A673 (cell line): ENCODE measurements around the gene KRT33B. TPM values are rescaled to one million over a fixed set of nuclear protein-coding genes. Genes with fewer than 3 reads are reported as not detected.

ENCODE experiments used
- BruUV-seq: library from RNA; stranded (reverse); fragments of 400-500 nt; replicated peaks from 2 replicates; lab custom pipeline; 2021; lab: Mats Ljungman, UMichigan
- CTCF ChIA-PET: fragments of 300-600 bp; sonication (Branson Sonifier 250); formaldehyde crosslinking; loops from one replicate; lab custom pipeline; 2022; ENCODE audit warnings: antibody characterized with exemption; lab: Charles Lee
- POLR2A ChIA-PET: fragments of 300-600 bp; sonication (Branson Sonifier 250); formaldehyde crosslinking; loops from one replicate; lab custom pipeline; 2022; ENCODE audit warnings: antibody characterized with exemption; ENCODE audit not compliant: low non-redundant PET; lab: Charles Lee
- DNase-seq: peaks from one replicate; pipeline ENCODE4 v3.0.0-alpha.2; 2015; ENCODE audit warnings: low spot score
- H3K27ac ChIP-seq: fragments of 200-600 bp; sonication (generic); 2 replicates; pipeline ENCODE4 v1.5.1; 2016; ENCODE audit warnings: mixed run types, low read depth, mild to moderate bottlenecking, mixed read lengths, antibody characterized with exemption, low read length; ENCODE audit not compliant: poor library complexity, severe bottlenecking
- H3K27me3 ChIP-seq: fragments of 200-600 bp; sonication (generic); replicated peaks from 2 replicates; pipeline ENCODE4 v1.6.1; 2017; ENCODE audit warnings: mixed run types, low read depth, mild to moderate bottlenecking, mixed read lengths, antibody characterized with exemption, low read length; ENCODE audit not compliant: insufficient read depth, poor library complexity
- H3K36me3 ChIP-seq: fragments of 200-600 bp; sonication (generic); 2 replicates; pipeline ENCODE4 v1.6.1; 2016; ENCODE audit warnings: mixed run types, mild to moderate bottlenecking, mixed read lengths, antibody characterized with exemption, low read length; ENCODE audit not compliant: insufficient read depth, poor library complexity, severe bottlenecking
- H3K4me1 ChIP-seq: fragments of 200-600 bp; sonication (generic); 2 replicates; pipeline ENCODE4 v1.6.1; 2017; ENCODE audit warnings: mixed run types, mild to moderate bottlenecking, mixed read lengths, antibody characterized with exemption, low read length; ENCODE audit not compliant: insufficient read depth, poor library complexity, severe bottlenecking
- H3K4me3 ChIP-seq: fragments of 200-600 bp; sonication (generic); 2 replicates; pipeline ENCODE4 v1.5.1; 2016; ENCODE audit warnings: low read depth, mixed run types, mild to moderate bottlenecking, mixed read lengths, low read length; ENCODE audit not compliant: poor library complexity, severe bottlenecking
- H3K9me3 ChIP-seq: fragments of 200-600 bp; sonication (generic); 2 replicates; pipeline ENCODE4 v1.6.1; 2016; ENCODE audit warnings: mixed run types, low read depth, mild to moderate bottlenecking, mixed read lengths, antibody characterized with exemption, low read length; ENCODE audit not compliant: poor library complexity, severe bottlenecking
- EZH2 ChIP-seq: fragments of 200-600 bp; sonication (generic); IDR thresholded peaks from 2 replicates; pipeline ENCODE4 v1.6.1; 2017; ENCODE audit warnings: borderline replicate concordance, low read depth, mild to moderate bottlenecking, mixed read lengths, antibody characterized with exemption, low read length; ENCODE audit not compliant: poor library complexity, severe bottlenecking
- intact Hi-C: fragments of 100-400 bp; cut with micrococcal nuclease; formaldehyde crosslinking; loops from one replicate; pipeline ENCODE4 v1.10.0; 2022; ENCODE audit not compliant: unreplicated experiment
- total RNA-seq: library from RNA; stranded (reverse); gene quantifications from 2 replicates; pipeline ENCODE4 v1.2.3, GENCODE V29; 2021
- TF ChIP-seq, protein P1 (sequence below): fragments of 300-800, 200-600 bp; sonication (generic); conservative IDR thresholded peaks from 2 replicates; pipeline ENCODE4 v1.5.1; 2017; ENCODE audit warnings: low read depth, mild to moderate bottlenecking, antibody characterized with exemption, low read length, moderate library complexity, mixed read lengths

KRT33B gene
- total RNA-seq, 1 experiment from 2014 or later = not detected

- Histone ChIP-seq H3K4me3 (no peak overlapping the region), H3K27ac (no peak overlapping the region), H3K9me3 (no peaks in the 10 kb centered on the region), H3K36me3 (no peaks in the 10 kb centered on the region), H3K27me3 (no peaks in the 10 kb centered on the region), H3K4me1 (no peaks in the 10 kb centered on the region)
- ChIA-PET CTCF (no interaction called here), POLR2A (no interaction called here)
- TF ChIP-seq, protein P1, sequence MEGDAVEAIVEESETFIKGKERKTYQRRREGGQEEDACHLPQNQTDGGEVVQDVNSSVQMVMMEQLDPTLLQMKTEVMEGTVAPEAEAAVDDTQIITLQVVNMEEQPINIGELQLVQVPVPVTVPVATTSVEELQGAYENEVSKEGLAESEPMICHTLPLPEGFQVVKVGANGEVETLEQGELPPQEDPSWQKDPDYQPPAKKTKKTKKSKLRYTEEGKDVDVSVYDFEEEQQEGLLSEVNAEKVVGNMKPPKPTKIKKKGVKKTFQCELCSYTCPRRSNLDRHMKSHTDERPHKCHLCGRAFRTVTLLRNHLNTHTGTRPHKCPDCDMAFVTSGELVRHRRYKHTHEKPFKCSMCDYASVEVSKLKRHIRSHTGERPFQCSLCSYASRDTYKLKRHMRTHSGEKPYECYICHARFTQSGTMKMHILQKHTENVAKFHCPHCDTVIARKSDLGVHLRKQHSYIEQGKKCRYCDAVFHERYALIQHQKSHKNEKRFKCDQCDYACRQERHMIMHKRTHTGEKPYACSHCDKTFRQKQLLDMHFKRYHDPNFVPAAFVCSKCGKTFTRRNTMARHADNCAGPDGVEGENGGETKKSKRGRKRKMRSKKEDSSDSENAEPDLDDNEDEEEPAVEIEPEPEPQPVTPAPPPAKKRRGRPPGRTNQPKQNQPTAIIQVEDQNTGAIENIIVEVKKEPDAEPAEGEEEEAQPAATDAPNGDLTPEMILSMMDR = no peak
- no peak for TF ChIP-seq EZH2
- BruUV-seq = no TSS peak
- intact Hi-C loops = no loop called here
- DNase-seq = no peak
Measured at GRCh38 chr17:41415411-41415810, 45.8 kb upstream of the KRT33B start.

DNA sequence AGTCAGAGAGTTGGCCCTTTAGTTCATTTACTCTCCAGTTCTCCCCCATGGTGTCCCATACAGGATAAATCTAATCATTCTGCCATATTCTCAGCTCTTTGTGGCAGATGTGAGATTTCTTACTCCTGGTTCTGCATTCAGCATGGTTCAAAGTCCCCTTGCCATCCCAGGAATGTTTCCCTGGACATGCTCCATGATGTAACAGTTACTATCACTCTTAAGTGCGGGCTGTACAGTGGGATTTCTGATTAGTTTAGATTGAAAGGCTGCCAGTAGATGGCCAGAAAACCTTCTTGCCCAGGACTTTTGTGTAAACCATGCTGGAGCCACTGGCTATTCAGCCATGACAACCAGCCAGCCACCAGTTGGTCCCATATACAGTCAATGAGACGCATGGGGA lies 44.4 kb upstream of the KRT33B start:
- no peak for DNase-seq
- POLR2A ChIA-PET = no interaction called here
- BruUV-seq = no TSS peak
- Histone ChIP-seq H3K36me3 (no peaks in the 10 kb centered on the region), H3K4me1 (no peaks in the 10 kb centered on the region), H3K27ac (no peak overlapping the region), H3K4me3 (no peak overlapping the region), H3K27me3 (no peaks in the 10 kb centered on the region), H3K9me3 (no peaks in the 10 kb centered on the region)
- TF ChIP-seq, protein P1 = no peak
- no peak for TF ChIP-seq EZH2
- CTCF ChIA-PET = no interaction called here
- intact Hi-C loops = no loop called here

- TF ChIP-seq, protein P1 = no peak
- no peak for TF ChIP-seq EZH2
- Histone ChIP-seq H3K27me3 (no peaks in the 10 kb centered on the region), H3K4me1 (no peaks in the 10 kb centered on the region), H3K4me3 (no peak overlapping the region), H3K27ac (no peak overlapping the region), H3K9me3 (no peaks in the 10 kb centered on the region), H3K36me3 (no peaks in the 10 kb centered on the region)
- intact Hi-C loops = no loop called here
- ChIA-PET POLR2A (no interaction called here), CTCF (no interaction called here)
- DNase-seq = peak; percentile 0
- BruUV-seq = no TSS peak
Measured at GRCh38 chr17:41413353-41413957, 43.8 kb upstream of the KRT33B start.
